HL-60 (cell line): ENCODE measurements around the gene CHST14.

Experiments used
- CTCF ChIP-seq: IDR thresholded peaks from one replicate; pipeline ENCODE4 v1.5.1; 2011; ENCODE audit warnings: low read length, control low read depth, inconsistent platforms; ENCODE audit not compliant: insufficient read depth
- GABPA ChIP-seq: IDR thresholded peaks from 2 replicates; pipeline ENCODE4 v1.6.1; 2012; ENCODE audit warnings: low read depth
- POLR2AphosphoS5 ChIP-seq: IDR thresholded peaks from 2 replicates; pipeline ENCODE4 v1.6.1; 2012; ENCODE audit warnings: low read depth
- REST ChIP-seq: IDR thresholded peaks from 2 replicates; pipeline ENCODE4 v1.6.1; 2012; ENCODE audit warnings: low read depth; ENCODE audit not compliant: insufficient replicate concordance
- SPI1 ChIP-seq: IDR thresholded peaks from 2 replicates; pipeline ENCODE4 v1.6.1; 2012; ENCODE audit warnings: low read depth, mild to moderate bottlenecking, borderline replicate concordance

- TF ChIP-seq CTCF (no peak), POLR2AphosphoS5 (no peak), SPI1 (no peak), REST (no peak), GABPA (no peak)
These were observed 4.8 kb upstream of the CHST14 start for GRCh38 chr15:40465939-40466338.
